Measurements from ENCODE around the gene HES7.

GRCh38 chr17:8164815-8165131, 40.9 kb upstream of the HES7 start:
- no peak for TF ChIP-seq POLR2A (IDR thresholded peaks at IDR 0.05)
- TF ChIP-seq, protein P1, sequence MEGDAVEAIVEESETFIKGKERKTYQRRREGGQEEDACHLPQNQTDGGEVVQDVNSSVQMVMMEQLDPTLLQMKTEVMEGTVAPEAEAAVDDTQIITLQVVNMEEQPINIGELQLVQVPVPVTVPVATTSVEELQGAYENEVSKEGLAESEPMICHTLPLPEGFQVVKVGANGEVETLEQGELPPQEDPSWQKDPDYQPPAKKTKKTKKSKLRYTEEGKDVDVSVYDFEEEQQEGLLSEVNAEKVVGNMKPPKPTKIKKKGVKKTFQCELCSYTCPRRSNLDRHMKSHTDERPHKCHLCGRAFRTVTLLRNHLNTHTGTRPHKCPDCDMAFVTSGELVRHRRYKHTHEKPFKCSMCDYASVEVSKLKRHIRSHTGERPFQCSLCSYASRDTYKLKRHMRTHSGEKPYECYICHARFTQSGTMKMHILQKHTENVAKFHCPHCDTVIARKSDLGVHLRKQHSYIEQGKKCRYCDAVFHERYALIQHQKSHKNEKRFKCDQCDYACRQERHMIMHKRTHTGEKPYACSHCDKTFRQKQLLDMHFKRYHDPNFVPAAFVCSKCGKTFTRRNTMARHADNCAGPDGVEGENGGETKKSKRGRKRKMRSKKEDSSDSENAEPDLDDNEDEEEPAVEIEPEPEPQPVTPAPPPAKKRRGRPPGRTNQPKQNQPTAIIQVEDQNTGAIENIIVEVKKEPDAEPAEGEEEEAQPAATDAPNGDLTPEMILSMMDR (IDR thresholded peaks at IDR 0.05), result no peak
